Colonic mucosa (tissue), 4 donors: ENCODE data around the gene MMP7. TPM values are rescaled to one million over a fixed set of nuclear protein-coding genes. Genes with fewer than 3 reads are reported as not detected.

Experiments used
- DNase-seq: peaks from one replicate; pipeline ENCODE4 v3.0.0-alpha.2; 2020
- H3K27ac ChIP-seq: fragments of 200-600 bp; one replicate; pipeline ENCODE4 v1.8.0; 2021
- H3K27me3 ChIP-seq: fragments of 200-600 bp; one replicate; pipeline ENCODE4 v1.8.0; 2021
- H3K36me3 ChIP-seq: fragments of 200-600 bp; one replicate; pipeline ENCODE4 v1.8.0; 2021
- H3K4me1 ChIP-seq: fragments of 200-600 bp; one replicate; pipeline ENCODE4 v1.8.0; 2021; ENCODE audit warnings: mild to moderate bottlenecking
- H3K4me3 ChIP-seq: fragments of 200-600 bp; one replicate; pipeline ENCODE4 v1.8.0; 2021
- H3K9ac ChIP-seq, 2 donors: one replicate each; pipeline ENCODE4 v1.7.0; 2013; ENCODE audit warnings: control low read depth in 2 of 2, low read depth in 2 of 2, low read length in 2 of 2
- H3K9me3 ChIP-seq: fragments of 200-600 bp; one replicate; pipeline ENCODE4 v1.8.0; 2021
- CTCF ChIP-seq: fragments of 200-600 bp; IDR thresholded peaks from one replicate; pipeline ENCODE4 v1.8.0; 2022; ENCODE audit warnings: antibody characterized with exemption, mild to moderate bottlenecking
- intact Hi-C: fragments of 100-400 bp; cut with DNase I; formaldehyde crosslinking; loops from one replicate; pipeline ENCODE4 v1.14.1; 2022
- total RNA-seq, 2 donors: library from RNA; stranded (reverse); fragmentation: NEBNext Ultra II Directional in 1 of 2; extraction: Animal tissue kit (Norgen Biotek cat#: 25700) in 1 of 2; gene quantifications; one replicate each; pipeline ENCODE4 v1.2.1, GENCODE V29; 2021
- donor health status: healthy.
- donor health status: DM: no; HTN: no; CAD: no.
- donor health status: DM: no; HTN: no; CAD: no.

The MMP7 gene
- total RNA-seq, result 1 to 10 TPM in 1 of 2 donors, under 1 TPM in 1; 0.29 to 1.4 TPM

GRCh38 chr11:102530558-102530957 is at the start of gene MMP7:
TSS of gene MMP7 (minus strand) at chr11:102530747. CDS start at chr11:102530700, 47 bp downstream.
- Histone ChIP-seq H3K4me1 (no peaks in the 10 kb centered on the region), H3K27me3 (no peaks in the 10 kb centered on the region), H3K27ac (no peak within 1 kb of the TSS), H3K9ac (no peak within 1 kb of the TSS), H3K9me3 (no peaks in the 10 kb centered on the region), H3K4me3 (no peak within 1 kb of the TSS), H3K36me3 (no peaks in the 10 kb centered on the region)
- no peak for TF ChIP-seq CTCF
- intact Hi-C loops, result no loop called here
- DNase-seq, result no peak

- H3K36me3 ChIP-seq, result no peaks in the 10 kb centered on the region
- no peaks in the 10 kb centered on the region for H3K9me3 ChIP-seq
- H3K27ac ChIP-seq, result no peak overlapping the region
- H3K9ac ChIP-seq, result no peak overlapping the region
- no peaks in the 10 kb centered on the region for H3K4me1 ChIP-seq
- intact Hi-C loops, result no loop called here
- no peak for TF ChIP-seq CTCF
- no peaks in the 10 kb centered on the region for H3K27me3 ChIP-seq
- H3K4me3 ChIP-seq, result no peak overlapping the region
- DNase-seq, result no peak
Observed at GRCh38 chr11:102577723-102578122, 47.2 kb upstream of the MMP7 start.

- Histone ChIP-seq H3K27me3 (no peaks in the 10 kb centered on the region), H3K9me3 (no peaks in the 10 kb centered on the region), H3K27ac (no peak overlapping the region), H3K36me3 (no peaks in the 10 kb centered on the region), H3K4me3 (no peak overlapping the region), H3K9ac (no peak overlapping the region), H3K4me1 (no peaks in the 10 kb centered on the region)
- intact Hi-C loops, result no loop called here
- DNase-seq, result no peak
- no peak for TF ChIP-seq CTCF
Observed at GRCh38 chr11:102577182-102577581, 46.6 kb upstream of the MMP7 start.

GRCh38 chr11:102576350-102576749 is 45.8 kb upstream of the MMP7 start:
- Histone ChIP-seq H3K4me1 (no peaks in the 10 kb centered on the region), H3K9ac (no peak overlapping the region), H3K4me3 (no peak overlapping the region), H3K9me3 (no peaks in the 10 kb centered on the region), H3K27ac (no peak overlapping the region), H3K36me3 (no peaks in the 10 kb centered on the region), H3K27me3 (no peaks in the 10 kb centered on the region)
- TF ChIP-seq CTCF, result no peak
- no peak for DNase-seq
- intact Hi-C loops, result no loop called here

GRCh38 chr11:102575012-102575411 is 44.5 kb upstream of the MMP7 start:
- Histone ChIP-seq H3K36me3 (no peaks in the 10 kb centered on the region), H3K4me3 (no peak overlapping the region), H3K9me3 (no peaks in the 10 kb centered on the region), H3K9ac (no peak overlapping the region), H3K27ac (no peak overlapping the region), H3K27me3 (no peaks in the 10 kb centered on the region), H3K4me1 (no peaks in the 10 kb centered on the region)
- TF ChIP-seq CTCF, result no peak
- intact Hi-C loops, result no loop called here
- DNase-seq, result no peak

- no peak for TF ChIP-seq CTCF
- intact Hi-C loops, result no loop called here
Observed at GRCh38 chr11:102573851-102574250, 43.3 kb upstream of the MMP7 start.

More at GRCh38 chr11:102573851-102574250, 43.3 kb upstream of the MMP7 start:
- Histone ChIP-seq H3K4me1 (no peaks in the 10 kb centered on the region), H3K36me3 (no peaks in the 10 kb centered on the region), H3K9me3 (no peaks in the 10 kb centered on the region), H3K27me3 (no peaks in the 10 kb centered on the region), H3K4me3 (no peak overlapping the region), H3K27ac (no peak overlapping the region), H3K9ac (no peak overlapping the region)
- DNase-seq, result no peak
